OCI-M1 (cell line): Measurements from ENCODE around the gene ZNF605.
"Not testable (repeated sequence)": the region's sequence is repeated elsewhere in the genome, so short reads cannot be mapped to it uniquely, and the experiment has no call there.

Experiments used
- DNase-seq: peaks from one replicate; lab custom pipeline; 2025; lab: John Stamatoyannopoulos, UW

The ZNF605 gene

GRCh38 chr12:132949936-132950837 is 5.9 kb downstream of the ZNF605 start:
- DNase-seq = no peak

- DNase-seq = no peak
Observed at GRCh38 chr12:132948146-132949066, 7.7 kb downstream of the ZNF605 start.

DNA sequence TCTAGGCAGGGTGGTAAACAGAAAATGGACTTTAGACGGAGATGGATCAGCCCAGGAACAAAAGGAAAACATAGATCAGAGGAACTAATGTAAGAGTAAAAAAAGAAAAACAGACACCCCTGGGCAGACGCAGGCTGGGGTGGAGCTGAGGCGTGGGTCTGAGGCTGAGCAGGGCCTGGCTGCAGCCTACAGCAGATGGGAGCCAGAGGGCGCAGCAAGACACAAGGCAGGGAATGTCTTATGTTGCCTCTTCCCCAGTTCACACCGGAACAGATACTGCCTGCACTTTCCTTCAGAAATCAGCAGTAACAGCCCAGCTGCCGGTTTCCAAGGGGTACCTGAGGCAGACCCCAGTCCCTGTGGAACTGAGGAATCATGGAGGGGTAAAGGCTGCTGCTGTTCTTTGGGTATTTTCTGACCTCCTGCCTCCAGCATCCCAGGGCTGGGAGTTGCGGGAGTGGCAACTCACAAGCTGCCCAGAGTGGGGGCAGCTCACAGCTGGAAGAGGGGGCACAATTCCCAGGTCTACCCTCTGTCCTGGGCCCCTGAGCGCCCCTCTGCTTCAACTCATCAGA is 9.8 kb downstream of the ZNF605 start:
- no peak for DNase-seq

DNA sequence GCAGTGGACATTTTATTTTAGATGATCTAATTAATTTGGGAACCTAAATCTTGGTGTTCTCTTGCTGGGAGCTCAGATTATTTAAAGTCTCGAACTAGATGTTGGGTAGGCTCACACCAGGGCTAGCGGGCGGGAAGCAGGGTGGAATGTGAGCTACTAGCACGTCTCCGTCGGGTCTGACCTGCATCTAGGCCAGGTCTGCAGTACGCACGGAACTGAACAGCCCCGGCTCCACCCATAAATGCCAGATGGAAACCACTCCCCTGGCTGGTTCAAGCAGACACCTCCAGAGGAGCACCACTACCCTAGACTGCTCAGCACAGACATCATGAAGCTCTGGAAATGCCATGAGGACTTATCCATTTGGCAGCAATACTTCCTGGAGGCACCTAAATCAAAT is 10.3 kb downstream of the ZNF605 start:
- no peak for DNase-seq

- DNase-seq = no peak
Observed at GRCh38 chr12:132942611-132943010, 13.5 kb downstream of the ZNF605 start.

GRCh38 chr12:132941336-132941954 is 14.7 kb downstream of the ZNF605 start:
- no peak for DNase-seq

GRCh38 chr12:132940071-132940719 is 15.9 kb downstream of the ZNF605 start:
- DNase-seq = no peak

DNA sequence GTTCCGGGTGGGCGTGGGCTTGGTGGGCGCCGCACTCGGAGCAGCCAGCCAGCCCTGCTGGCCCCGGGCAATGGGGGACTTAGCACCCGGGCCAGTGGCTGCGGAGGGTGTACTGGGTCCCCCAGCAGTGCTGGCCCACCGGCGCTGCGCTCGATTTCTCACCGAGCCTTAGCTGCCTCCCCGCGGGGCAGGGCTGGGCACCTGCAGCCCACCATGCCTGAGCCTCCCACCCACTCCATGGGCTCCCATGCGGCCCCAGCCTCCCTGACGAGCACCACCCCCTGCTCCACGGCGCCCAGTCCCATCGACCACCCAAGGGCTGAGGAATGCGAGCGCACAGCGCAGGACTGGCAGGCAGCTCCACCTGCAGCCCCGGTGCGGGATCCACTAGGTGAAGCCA is 17.3 kb downstream of the ZNF605 start:
- not testable (repeated sequence) for DNase-seq

- no peak for DNase-seq
Observed at GRCh38 chr12:132937476-132937875, 18.6 kb downstream of the ZNF605 start.

DNA sequence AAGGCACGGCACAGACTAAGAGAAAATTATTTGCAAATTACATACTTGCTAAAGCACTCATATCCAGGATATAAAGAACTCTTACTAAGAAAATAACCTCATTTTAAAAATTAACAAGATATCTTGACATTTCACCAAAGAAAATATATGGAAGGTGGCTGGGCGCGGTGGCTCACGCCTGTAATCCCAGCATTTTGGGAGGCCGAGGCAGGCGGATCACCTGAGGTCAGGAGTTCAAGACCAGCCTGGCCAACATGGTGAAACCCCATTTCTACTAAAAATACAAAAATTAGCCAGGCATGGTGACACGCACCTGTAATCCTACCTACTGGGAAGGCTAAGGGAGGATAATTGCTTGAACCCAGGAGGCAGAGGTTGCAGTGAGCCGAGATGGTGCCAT is 19.2 kb downstream of the ZNF605 start:
- DNase-seq = not testable (repeated sequence)

DNA sequence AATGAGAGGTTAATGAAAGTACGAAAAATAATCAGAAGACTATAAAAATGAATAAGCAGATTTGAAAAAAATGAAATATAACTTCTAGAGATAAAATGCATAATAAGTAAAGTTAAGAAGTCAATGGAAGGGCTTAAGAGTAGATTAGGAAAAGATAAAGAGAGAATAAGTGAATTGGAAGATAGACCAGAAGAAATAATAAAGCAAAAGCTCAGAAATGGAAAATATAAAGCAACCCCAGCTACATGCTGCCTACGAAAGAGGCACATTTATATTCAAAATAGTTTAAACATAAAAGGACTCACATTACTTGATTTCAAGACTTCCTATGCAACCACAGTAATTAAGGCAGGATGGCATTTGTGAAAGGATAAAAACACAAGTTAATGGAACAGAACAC is 19.9 kb downstream of the ZNF605 start:
- no peak for DNase-seq

GRCh38 chr12:132926415-132926833 is 29.7 kb downstream of the ZNF605 start:
- no peak for DNase-seq

DNA sequence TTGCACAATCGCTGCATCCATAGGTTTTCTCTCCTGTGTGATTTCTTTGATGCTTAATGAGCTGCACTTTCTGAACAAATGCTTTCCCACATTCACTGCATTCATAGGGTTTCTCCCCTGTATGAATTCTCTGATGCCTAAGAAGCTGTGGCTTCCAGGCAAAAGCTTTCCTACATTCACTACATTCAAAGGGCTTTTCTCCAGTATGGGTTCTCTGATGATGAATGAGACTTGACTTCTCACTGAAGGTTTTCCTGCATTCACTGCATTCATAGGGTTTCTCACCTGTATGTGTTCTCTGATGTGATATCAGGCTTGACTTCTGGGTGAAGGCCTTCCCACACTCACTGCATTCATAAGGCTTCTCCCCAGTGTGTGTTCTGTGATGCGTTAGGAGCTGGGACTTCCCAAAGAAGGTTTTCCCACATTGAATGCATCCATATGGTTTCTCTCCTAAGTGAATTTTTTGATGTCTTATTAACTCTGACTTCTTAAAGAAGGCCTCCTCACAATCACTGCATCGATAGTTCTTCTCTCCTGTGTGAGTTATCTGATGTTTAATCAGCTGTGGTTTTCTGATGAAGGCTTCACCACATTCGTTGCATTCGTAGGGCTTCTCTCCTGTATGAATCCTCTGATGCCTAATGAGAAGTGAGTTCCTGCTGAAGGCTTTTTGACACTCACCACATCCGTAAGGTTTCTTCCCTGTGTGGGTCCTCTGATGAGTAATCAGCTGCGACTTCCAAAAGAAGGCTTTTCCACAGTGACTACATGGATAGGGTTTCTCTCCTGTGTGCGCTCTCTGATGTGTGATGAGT is 30.3 kb downstream of the ZNF605 start:
- no peak for DNase-seq

DNA sequence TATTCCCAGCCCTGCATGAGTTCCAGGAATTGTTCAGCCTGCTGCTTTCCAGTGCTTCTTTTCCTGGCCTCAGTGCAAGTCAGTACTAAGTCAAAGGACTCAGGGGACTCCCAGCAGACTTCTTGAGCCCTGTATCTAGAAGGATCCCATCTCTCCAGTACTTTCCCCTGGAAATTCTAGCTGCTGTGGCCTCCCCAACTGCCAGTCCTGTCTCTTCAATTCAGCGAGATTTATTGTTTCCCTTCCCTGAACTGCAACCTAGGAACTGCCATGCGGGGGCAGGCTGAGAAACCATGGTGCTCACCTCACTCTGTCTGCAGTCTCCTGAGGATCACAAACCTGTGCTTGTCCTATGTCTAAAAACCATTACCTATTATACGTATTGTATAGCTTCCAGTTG is 31.8 kb downstream of the ZNF605 start:
- no peak for DNase-seq

- DNase-seq = no peak
Observed at GRCh38 chr12:132923356-132923909, 32.7 kb downstream of the ZNF605 start.

DNA sequence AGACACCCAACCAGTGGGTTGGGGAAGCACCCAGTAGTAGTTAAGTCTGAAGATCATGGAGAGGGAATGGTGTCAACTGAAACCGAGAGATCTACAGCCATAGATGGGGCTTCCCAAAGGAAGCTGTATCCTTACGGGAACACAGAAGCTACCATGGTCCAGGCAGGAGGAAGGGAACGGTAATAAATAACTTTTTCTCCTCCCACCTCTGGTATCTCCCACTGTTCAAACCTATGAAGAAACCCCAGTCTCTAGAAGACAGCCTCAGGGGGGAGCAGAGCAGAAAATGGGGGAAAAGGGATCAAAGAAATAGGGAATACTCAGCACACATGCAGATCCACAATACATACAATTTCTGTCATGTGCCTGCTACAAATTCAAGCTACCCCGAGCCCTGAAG is 33.4 kb downstream of the ZNF605 start:
- DNase-seq = no peak

DNA sequence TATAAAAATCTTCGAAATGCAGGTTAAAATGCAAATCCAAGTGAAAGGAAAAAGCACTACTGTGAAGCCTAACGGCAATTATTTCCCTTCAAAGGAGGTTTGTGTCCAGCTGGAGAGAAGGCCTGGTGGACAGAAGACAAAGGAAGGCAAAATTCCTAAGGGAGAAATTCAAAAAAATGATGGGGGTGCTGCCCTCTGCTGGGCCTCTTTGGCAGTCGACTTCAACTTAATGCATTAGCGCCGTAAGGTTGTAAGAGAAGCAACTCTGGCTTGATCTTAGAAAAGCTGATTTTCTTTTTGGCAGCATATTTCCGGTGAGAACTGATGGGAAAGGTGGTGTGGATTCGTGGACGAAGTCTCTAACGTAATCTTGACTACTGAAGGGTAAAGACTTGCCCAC is 34.4 kb downstream of the ZNF605 start:
- no peak for DNase-seq

DNA sequence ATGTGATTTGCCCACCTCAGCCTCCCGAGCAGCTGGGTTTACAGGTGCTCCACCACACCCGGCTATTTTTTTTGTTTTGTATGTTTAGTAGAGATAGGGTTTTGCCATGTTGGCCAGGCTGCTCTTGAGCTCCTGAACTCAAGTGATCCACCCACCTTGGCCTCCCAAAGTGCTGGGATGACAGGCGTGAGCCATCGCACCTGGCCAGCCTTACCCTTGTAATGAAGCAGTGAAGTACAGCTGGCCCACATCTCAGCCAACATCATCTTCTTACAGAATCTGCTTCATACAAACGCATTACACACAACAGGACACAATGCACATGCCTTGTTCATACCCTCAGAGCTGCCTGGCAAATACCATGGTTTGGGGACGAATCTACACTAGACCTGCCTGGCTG is 37.4 kb downstream of the ZNF605 start:
- DNase-seq = no peak

DNA sequence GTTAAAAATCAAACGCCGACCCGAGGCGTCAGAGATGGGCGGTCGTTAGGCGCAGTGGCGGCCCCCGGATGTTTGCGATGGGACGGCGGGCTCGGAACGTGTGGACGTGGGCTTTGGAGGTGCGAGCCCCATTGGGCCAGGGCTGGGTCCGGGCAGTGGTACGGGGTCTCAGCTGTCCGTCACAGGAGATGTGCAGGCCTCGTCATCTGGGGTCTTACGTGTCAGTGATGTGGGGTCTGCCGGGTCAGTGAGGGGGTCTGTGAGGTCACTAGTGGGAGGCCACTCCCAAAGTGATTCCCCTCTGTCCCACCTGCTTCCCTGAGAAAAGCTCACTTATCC is 47.1 kb downstream of the ZNF605 start:
- no peak for DNase-seq
